ENCODE measurements around the gene TNIK. TPM values are rescaled to one million over a fixed set of nuclear protein-coding genes. Genes with fewer than 3 reads are reported as not detected.
"Not testable (repeated sequence)": the region's sequence is repeated elsewhere in the genome, so short reads cannot be mapped to it uniquely, and the experiment has no call there.

The TNIK gene
- total RNA-seq, 2 donors from 2014 or later, result 31.7 to 37.9 TPM

GRCh38 chr3:171287761-171288160 lies 172.4 kb downstream of the TNIK start:
- H3K9me3 Mint-ChIP-seq; H3K36me3 Mint-ChIP-seq; ATAC-seq; DNase-seq (ENCODE audit: low spot score in 2 of 2); H3K27ac Mint-ChIP-seq: not testable (repeated sequence)

GRCh38 chr3:171286580-171287249 lies 173.5 kb downstream of the TNIK start:
- peaks cover 0 to 10% of the 10 kb centered on the region in 2 donors for H3K36me3 Mint-ChIP-seq
- peaks cover 0 to 4% of the 10 kb centered on the region in 2 donors for H3K9me3 Mint-ChIP-seq
- H3K27ac Mint-ChIP-seq, result no peak overlapping the region
- ATAC-seq (peak; percentile 53 to 74), DNase-seq (ENCODE audit: low spot score in 2 of 2) (no peak)

GRCh38 chr3:171285287-171285686 lies 174.9 kb downstream of the TNIK start:
- Mint-ChIP-seq H3K36me3 (peaks cover 0 to 16% of the 10 kb centered on the region in 2 donors), H3K27ac (peak overlapping the region in 1 of 2 donors; percentile 64), H3K9me3 (peaks cover 0 to 4% of the 10 kb centered on the region in 2 donors)
- peak; percentile 81 to 83 for ATAC-seq
- no peak for DNase-seq (ENCODE audit: low spot score in 2 of 2)

- Mint-ChIP-seq H3K36me3 (peaks cover 0 to 15% of the 10 kb centered on the region in 2 donors), H3K9me3 (peaks cover 0 to 4% of the 10 kb centered on the region in 2 donors), H3K27ac (peak overlapping the region; percentile 18 to 64)
- ATAC-seq (peak; percentile 58 to 74), DNase-seq (ENCODE audit: low spot score in 2 of 2) (no peak)
Observed at GRCh38 chr3:171284308-171285075, 175.7 kb downstream of the TNIK start.

GRCh38 chr3:171283848-171284222 lies 176.4 kb downstream of the TNIK start:
- H3K27ac Mint-ChIP-seq, result no peak overlapping the region
- ATAC-seq, result no peak
- H3K9me3 Mint-ChIP-seq, result peaks cover 0 to 4% of the 10 kb centered on the region in 2 donors
- DNase-seq (ENCODE audit: low spot score in 2 of 2), result no peak
- H3K36me3 Mint-ChIP-seq, result peaks cover 0 to 11% of the 10 kb centered on the region in 2 donors

GRCh38 chr3:171283183-171283847 lies 176.9 kb downstream of the TNIK start:
- no peak overlapping the region for H3K27ac Mint-ChIP-seq
- ATAC-seq, result no peak
- H3K9me3 Mint-ChIP-seq, result peaks cover 0 to 4% of the 10 kb centered on the region in 2 donors
- H3K36me3 Mint-ChIP-seq, result peaks cover 0 to 11% of the 10 kb centered on the region in 2 donors
- no peak for DNase-seq (ENCODE audit: low spot score in 2 of 2)

GRCh38 chr3:171282041-171282440 lies 178.2 kb downstream of the TNIK start:
- no peak for DNase-seq (ENCODE audit: low spot score in 2 of 2)
- peaks cover 0 to 11% of the 10 kb centered on the region in 2 donors for H3K36me3 Mint-ChIP-seq
- peaks cover 0 to 4% of the 10 kb centered on the region in 2 donors for H3K9me3 Mint-ChIP-seq
- ATAC-seq, result no peak
- H3K27ac Mint-ChIP-seq, result no peak overlapping the region

GRCh38 chr3:171281256-171281992 lies 178.8 kb downstream of the TNIK start:
- Mint-ChIP-seq H3K27ac (no peak overlapping the region), H3K9me3 (peaks cover 0 to 4% of the 10 kb centered on the region in 2 donors), H3K36me3 (peaks cover 0 to 11% of the 10 kb centered on the region in 2 donors)
- no peak for DNase-seq (ENCODE audit: low spot score in 2 of 2)
- no peak for ATAC-seq

- DNase-seq (ENCODE audit: low spot score in 2 of 2) (no peak), ATAC-seq (no peak)
- Mint-ChIP-seq H3K36me3 (peaks cover 0 to 11% of the 10 kb centered on the region in 2 donors), H3K27ac (no peak overlapping the region), H3K9me3 (peaks cover 3 to 4% of the 10 kb centered on the region in 2 donors)
Observed at GRCh38 chr3:171279972-171280371, 180.2 kb downstream of the TNIK start.

- Mint-ChIP-seq H3K36me3 (peaks cover 0 to 11% of the 10 kb centered on the region in 2 donors), H3K27ac (no peak overlapping the region), H3K9me3 (peaks cover 3 to 4% of the 10 kb centered on the region in 2 donors)
- ATAC-seq (no peak), DNase-seq (ENCODE audit: low spot score in 2 of 2) (no peak)
Observed at GRCh38 chr3:171278299-171278590, 182.0 kb downstream of the TNIK start.

- Mint-ChIP-seq H3K27ac (no peak overlapping the region), H3K36me3 (peaks cover 2 to 13% of the 10 kb centered on the region in 2 donors), H3K9me3 (peaks cover 3 to 4% of the 10 kb centered on the region in 2 donors)
- DNase-seq (ENCODE audit: low spot score in 2 of 2), result no peak
- peak in 1 of 2 donors; percentile 32 for ATAC-seq
Observed at GRCh38 chr3:171277456-171278298, 182.5 kb downstream of the TNIK start.

- DNase-seq (ENCODE audit: low spot score in 2 of 2), result no peak
- Mint-ChIP-seq H3K36me3 (peaks cover 7 to 16% of the 10 kb centered on the region in 2 donors), H3K9me3 (peaks cover 2 to 3% of the 10 kb centered on the region in 2 donors)
Observed at GRCh38 chr3:171276923-171277322, 183.3 kb downstream of the TNIK start.

GRCh38 chr3:171274222-171274621 lies 186.0 kb downstream of the TNIK start:
- Mint-ChIP-seq H3K27ac (no peak overlapping the region), H3K36me3 (peaks cover 7 to 9% of the 10 kb centered on the region in 2 donors), H3K9me3 (peaks cover 0 to 3% of the 10 kb centered on the region in 2 donors)
- ATAC-seq (peak in 1 of 2 donors; percentile 55), DNase-seq (ENCODE audit: low spot score in 2 of 2) (no peak)

More at GRCh38 chr3:171276923-171277322, 183.3 kb downstream of the TNIK start:
- ATAC-seq, result no peak
- H3K27ac Mint-ChIP-seq, result no peak overlapping the region

- DNase-seq (ENCODE audit: low spot score in 2 of 2), result no peak
- H3K9me3 Mint-ChIP-seq, result peaks cover 3 to 6% of the 10 kb centered on the region in 2 donors
- no peak for ATAC-seq
- peaks cover 7 to 16% of the 10 kb centered on the region in 2 donors for H3K36me3 Mint-ChIP-seq
- H3K27ac Mint-ChIP-seq, result peak overlapping the region in 1 of 2 donors; percentile 43
Observed at GRCh38 chr3:171270541-171270940, 189.7 kb downstream of the TNIK start.

- peak overlapping the region; percentile 34 to 43 for H3K27ac Mint-ChIP-seq
- ATAC-seq (peak; percentile 54 to 66), DNase-seq (ENCODE audit: low spot score in 2 of 2) (no peak)
- H3K9me3 Mint-ChIP-seq, result peaks cover 0 to 6% of the 10 kb centered on the region in 2 donors
- H3K36me3 Mint-ChIP-seq, result peaks cover 7 to 16% of the 10 kb centered on the region in 2 donors
Observed at GRCh38 chr3:171269542-171269941, 190.7 kb downstream of the TNIK start.
